SH-SY5Y (cell line): ENCODE measurements around the gene SNRNP35.

Experiments
- GATA2 ChIP-seq: IDR thresholded peaks from 2 replicates; pipeline ENCODE4 v1.6.1; 2011; ENCODE audit warnings: mild to moderate bottlenecking, low read depth, low read length
- GATA3 ChIP-seq: IDR thresholded peaks from 2 replicates; pipeline ENCODE4 v1.6.1; 2011; ENCODE audit warnings: low read depth, mild to moderate bottlenecking, low read length, moderate library complexity

- TF ChIP-seq GATA3 (no peak), GATA2 (no peak)
Observed at GRCh38 chr12:123478069-123478468, 20.1 kb downstream of the SNRNP35 start.
